ENCODE measurements around the gene CD4.

GRCh38 chr12:6861391-6861790 is 72.1 kb downstream of the CD4 start:
- TF ChIP-seq GATA2 (IDR thresholded peaks at IDR 0.05; ENCODE audit: low read depth, low read length) (no peak), GATA3 (IDR thresholded peaks at IDR 0.05; ENCODE audit: low read depth, low read length) (no peak)

Data from SH-SY5Y (cell line).